Activated CD4-positive, alpha-beta T cell treated with anti-CD3 and anti-CD28 coated beads, Interleukin-2, amount 50 U/mL, for 1 hour (primary cell): ENCODE results near the gene PSME3IP1.
A peak's percentile ranks its signal among the peaks of the same experiment; 100 is the strongest.

Experiments used
- DNase-seq: peaks from one replicate; pipeline ENCODE4 v3.0.0-alpha.2; 2020

Gene PSME3IP1

DNA sequence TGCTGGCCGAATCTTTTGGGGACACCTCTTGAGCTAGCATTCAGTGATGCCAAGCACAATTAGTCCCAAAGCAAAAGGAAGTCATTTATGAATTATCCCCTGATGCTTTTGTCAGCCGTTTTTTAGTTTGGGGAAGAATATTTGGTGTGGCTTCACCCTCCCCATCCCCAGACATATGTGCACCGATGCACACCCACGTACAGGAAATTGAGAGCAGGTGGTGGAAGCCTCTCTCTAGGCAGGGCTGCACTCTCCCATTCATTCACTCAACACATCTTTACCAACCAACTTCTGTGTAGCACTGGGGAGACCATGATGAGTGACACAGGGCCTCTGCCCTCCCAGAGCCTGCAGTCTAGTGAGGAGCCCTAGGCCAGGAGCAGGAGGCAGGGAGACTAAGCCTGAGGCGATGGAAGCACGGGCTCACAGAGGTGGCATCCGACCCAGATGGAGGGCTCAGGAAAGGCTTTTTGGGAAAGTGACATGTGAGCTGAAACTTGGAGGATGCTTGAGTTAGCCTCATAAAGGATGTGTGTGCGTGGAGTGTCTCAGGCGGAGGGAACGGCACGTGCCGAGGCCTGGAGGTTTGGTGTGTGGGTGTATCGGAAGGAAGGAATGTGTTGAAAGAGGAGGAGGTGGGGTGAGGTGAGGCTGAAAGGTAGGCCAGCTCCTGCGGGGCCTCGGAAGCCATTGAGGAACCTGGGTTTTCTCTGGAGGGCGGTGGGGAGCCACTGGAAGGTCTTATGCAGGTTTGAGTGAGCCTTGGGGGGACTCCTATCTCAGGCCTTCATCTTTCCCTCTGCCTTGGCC, 43.8 kb downstream of the PSME3IP1 start:
- peak; percentile 10 for DNase-seq

DNA sequence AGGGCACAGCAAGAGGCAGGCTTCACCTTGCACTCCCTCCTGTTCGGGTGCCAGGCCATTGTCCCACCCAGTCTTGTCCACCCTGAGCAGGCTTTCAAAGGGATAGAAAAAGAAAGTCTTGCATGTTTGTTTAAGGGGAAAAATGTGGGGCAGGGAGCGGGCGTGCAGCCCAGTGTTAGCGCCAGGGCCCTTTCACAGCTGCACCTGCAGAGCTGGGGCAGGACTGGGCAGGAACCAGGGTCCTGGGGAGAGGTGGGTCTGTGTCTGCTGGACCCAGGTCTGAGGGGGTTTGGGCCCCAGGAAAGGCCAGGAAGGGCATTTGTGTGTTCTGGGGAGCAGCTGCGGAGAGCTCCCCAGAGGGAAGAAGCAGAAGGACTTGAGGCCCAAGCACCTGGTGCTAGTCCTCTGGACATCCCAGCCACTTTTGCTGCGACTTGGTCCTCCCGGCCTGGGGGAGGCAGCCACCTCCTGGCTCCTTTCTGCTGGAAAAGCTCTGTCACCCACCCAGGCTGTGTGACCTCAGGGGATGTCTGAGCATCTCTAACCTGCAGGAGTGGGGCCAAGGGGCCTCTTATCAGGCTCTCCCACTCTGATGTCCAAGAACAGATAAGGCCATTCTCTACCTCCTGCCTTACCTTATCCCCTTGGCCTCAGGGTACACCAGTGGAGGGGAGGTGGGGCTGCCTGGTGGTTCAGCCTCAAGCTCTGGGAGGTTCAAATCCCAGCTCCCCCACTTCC, 44.7 kb downstream of the PSME3IP1 start:
- no peak for DNase-seq

DNA sequence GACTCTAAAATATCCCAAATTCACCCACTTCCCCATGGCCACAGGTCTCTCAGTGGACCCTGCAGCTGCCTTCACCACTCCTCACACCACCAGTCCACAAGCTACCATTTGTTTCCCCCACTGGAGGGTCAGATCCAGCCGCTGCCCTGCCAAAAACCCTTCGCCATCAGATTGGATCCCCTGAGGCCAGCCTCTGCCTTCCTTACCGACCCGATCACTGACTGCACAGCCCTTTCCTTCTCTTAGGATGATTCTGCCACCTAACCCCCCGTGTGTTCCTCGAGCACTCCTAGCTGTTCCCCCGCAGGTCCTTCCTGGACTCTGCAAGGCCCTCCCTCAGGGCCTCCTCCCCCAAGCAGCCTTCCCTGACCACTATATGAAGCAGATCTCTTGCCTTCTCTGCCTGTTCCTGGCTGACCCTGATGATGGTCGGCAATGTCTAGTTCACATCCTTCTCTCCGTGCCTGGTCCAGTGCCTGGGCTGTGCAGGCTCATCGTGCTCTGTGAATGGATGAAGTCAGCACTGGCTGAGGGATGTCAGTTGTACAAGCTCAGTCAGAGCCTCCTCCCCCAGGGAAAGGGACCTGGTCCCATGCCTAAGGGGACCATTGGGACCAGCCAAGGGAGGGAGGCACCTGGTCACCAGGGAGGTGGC, 47.4 kb downstream of the PSME3IP1 start:
- DNase-seq: no peak

DNA sequence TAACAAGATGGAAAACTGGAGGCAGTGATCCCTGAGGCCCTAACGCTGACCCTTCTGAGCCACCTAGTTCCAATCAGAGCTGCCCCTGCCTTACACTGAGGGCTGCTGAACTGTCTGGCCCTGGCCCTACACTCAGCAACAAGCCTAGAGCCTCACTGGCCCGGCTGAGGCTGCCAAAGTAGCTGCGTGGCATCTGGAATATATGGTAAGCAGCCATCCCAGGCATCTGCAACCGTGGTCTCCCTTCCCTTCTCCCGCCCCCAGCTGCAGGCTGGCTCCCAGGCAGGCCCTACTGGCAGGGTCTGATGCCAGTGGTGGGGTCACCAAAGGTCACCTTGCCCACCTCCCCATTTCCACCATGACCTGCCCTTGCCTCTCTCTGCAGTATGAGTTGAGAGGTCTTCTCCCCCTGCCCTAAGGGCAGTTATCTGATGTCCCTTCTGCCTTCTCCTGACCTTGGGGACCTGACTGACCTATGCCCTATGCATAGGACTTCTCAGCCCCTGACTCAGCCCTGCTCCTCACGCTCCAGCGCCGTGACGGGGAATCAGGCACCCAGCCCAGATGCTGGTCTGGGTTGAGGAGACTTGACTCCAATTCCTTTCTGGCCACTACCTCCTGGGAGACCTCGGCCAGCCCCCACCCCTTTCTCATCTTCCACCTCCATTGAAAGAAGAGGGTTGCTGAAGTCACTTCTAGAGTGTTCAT, 48.1 kb downstream of the PSME3IP1 start:
- no peak for DNase-seq

DNA sequence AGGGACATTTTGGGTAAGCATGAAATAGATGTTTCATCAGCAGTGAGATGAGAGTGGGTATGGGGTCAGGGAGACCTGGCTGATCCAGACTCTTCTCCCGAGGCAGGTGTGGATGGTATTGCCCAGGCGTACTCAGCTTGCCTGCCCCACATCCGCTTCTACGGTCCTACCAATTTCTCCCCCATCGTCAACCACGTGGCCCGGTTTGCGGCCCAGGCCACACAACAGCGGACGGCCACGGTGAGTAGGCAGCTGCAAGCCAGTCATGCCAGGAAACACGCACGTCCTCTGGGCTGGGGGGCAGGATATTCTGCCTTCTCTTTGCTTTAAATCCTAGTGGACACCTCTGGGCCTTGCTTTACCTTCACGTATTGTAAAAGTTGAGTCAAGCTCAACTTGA, 48.8 kb downstream of the PSME3IP1 start:
- no peak for DNase-seq

DNA sequence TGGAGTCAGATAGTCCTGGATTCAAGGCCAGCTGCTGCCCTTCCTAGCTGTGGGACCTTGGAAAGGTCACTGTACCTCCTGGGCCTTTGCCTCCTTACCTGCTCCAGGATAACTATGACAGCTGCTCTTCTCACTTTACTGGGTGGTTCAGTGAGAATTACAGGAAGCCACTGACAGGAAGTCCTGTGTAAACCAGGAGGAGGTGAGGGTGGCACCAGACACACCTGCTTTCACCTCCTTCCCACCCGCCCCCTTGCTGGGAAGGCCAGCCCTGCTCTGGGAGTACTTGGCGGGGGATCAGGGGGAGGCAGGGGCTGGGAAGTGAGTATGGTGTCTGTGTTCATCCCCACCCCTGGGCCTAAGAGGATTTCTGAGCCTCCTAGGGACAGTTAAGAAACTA, 50.9 kb downstream of the PSME3IP1 start:
- DNase-seq: peak; percentile 14

DNA sequence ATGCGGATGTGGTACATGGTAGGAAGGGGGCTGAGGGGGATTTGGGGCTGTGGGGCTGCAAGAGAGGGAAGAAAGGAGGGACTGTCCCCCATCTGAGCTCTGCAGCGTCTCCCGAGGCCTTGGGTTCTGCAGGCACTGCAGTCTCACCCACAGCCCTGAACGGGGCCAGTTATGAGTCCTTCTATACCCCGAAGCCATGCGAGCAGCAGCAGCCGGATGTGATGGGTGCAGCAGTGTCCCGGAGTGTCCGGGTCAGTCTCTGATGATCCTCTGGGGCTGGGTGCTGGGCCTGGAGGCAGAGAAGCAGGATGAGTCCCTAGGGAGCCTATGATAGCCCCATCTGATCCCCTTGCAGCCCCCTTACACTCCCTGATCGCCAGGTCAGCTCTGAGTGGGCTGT, 52.0 kb downstream of the PSME3IP1 start:
- no peak for DNase-seq

DNA sequence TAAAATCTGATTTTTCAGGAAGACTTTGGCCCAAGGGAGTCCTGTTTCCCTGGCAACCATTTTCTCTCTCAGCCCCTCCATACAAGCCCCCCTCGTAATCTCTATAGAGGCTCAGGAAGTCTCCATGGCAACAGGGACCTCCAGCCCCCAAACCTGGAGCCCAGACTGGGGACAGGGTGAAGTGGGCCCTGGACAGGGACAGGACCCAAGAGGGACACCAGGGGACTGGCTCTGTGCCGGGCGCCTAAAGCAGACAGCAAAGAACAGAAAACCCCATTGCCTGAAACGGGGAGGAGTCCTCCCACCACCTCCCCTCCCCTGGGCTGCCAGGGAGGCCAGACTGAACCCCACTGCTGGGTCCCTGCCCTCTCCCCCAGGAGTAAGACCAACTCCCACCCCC, 52.8 kb downstream of the PSME3IP1 start:
- no peak for DNase-seq

DNA sequence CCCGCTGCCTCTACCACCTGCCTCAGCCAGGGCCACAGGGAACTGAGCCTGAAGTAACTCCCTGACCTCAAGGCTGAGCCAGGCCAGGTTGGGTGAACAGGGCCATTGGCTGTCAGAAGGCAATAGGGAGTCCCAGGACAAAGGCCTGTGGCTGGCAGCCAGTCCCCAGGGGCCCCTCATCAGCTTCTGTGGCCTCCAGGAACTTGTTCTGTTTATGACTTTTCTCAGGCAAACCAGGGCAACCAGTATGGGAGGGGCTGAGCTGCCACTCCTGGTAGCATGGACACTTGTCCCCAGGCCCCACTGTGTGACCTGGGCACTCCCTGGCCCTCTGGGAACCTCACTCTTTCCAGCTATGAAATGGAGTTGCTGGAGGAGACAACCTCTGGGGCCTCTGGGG, 53.4 kb downstream of the PSME3IP1 start:
- no peak for DNase-seq

DNA sequence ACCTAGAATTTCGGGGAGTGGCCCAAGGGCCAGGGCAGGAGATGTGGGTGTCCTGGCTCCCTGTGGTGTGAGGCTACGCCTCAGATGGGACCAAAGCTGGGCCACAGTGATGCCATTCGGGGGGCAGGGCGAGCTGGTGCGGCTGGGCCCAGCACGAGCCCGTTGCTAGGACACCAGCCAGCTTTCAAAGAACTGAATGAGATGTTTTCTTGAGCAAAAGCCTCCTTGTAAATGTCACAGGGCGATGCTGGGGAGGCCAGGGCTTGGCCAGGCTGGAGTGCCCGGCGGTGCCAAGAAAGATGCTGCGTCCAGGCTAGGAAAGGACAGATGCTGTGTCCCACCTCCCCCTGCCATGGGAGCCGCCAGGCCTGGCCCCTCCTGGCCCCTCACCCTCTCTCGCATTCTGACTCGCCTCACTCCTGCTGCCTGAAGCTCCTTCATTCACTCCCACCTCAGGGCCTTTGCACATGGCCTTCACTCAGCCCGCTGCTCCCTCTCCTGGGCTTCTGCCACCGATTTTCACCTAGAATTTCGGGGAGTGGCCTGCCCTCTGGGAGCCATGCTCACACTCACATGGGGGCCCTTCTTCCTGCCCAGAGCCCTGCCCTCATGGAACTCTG, 54.4 kb downstream of the PSME3IP1 start:
- no peak for DNase-seq

DNA sequence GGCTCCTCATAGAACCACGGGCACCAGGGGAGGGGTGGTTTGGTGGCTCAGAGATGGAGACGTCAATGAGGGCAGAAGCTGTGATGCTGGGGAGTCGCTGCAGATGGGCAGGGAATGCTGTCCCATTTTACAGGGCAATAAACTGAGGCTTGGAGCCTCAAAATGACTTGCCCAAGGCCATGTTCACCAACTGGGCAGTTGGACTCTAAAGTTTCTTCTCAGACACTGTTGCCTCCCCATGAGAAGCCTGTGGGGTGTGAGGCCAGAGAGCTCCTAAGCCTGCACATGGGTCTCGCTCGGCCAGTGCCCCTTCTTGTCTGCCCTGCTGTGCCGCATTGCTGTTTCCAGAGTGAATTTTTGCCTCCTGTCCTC, 54.9 kb downstream of the PSME3IP1 start:
- no peak for DNase-seq

DNA sequence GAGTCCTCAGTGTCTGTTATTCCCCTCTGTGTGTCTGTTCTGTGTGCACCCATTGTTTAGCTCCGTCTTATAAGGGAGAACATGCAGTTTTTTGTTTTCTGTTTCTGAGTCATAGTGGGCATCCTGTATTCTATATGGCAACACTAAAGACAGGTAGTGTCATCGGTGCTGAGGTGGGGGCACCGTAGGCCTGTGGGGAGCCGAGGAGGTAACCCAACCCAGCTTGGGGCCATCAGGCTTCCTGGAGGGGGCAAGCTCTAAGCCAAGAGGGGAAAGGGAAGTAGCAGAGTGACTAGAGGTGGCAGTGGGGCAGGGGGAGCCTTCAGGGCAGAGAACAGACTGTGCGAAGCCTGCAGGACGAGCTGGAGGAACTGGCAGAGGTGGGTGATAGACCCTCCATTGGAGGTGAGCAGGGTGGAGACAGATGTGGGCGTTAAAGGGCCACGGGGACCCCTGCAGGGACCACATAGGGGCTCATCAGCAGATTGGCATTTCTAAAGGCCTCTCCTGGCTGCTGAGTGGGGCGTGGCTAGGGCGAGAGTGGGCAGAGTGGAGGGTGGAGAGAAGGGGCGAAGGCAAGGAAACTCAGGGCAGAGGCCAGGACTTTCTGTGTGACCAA, 57.0 kb downstream of the PSME3IP1 start:
- peak; percentile 33 for DNase-seq

DNA sequence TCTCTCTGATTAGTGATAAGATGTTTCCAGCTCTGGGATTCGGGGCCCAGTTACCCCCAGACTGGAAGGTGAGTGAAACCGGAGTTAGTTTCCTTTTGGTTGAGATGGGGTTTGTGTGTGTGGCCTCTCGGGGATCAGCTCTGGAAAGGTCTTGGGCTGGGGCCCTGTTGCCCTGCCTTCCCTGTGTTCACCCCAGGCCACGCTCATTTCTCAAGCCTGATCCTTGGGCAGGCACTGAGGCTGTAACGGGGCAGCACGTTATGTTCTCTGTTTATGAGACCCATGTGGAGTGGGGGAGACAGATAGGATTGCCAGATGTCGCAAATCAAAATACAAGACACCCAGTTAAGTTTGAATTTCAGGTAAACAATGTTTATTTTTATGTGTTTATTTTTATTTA, 58.0 kb downstream of the PSME3IP1 start:
- no peak for DNase-seq

DNA sequence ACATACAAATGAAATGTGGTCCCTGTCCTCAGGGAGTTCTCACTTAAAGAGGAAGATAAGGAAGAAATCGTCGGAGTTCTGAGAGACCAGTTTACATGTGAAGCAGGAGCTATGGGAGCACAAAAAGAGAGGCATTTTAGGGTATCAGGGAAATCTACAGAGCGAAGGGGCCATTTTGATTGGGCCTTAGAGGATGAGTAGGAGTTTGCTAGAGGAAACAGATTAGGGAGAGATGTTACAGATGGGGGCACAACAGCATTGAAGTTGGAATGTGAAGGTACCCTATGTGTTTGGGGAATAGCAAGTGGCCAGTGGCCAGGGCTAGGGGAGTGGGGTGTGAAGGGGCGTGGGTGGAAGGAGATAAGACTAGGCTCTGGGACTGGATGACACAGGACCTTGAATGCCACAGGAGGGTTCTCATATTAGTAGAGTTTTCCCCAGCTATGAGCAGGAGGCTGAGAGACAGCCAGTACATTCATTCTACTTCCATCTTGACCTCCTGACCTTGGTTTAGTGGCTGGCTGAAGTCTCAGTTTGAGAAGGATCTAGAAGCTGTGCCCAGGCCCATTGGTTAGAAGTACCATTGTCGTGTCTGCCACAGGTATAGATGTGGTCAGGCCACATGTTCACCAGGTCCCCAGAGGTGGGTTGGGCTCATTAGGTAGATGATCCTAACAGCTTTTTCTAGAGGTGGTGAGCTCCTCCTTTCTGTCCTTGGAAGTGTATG, 58.6 kb downstream of the PSME3IP1 start:
- no peak for DNase-seq

DNA sequence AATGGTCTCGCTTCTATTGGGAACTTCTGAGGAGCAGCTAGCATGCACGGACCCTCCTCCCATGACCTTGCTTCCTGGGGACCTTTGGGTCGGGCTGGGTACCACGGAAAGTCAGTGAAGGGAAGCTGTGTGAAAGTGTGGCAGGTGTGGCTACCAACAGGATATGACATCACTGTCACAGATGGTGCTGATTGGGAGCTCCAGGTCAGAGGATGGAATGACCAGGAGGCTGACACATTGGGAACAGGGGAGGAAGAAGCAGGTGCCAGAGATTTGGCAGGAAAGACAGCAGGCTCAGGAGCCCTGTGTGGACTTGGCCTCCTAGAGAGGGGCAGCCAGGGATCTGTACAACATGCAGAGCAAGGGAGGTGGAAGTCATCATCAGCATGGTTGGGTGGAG, 59.4 kb downstream of the PSME3IP1 start:
- DNase-seq: no peak

DNA sequence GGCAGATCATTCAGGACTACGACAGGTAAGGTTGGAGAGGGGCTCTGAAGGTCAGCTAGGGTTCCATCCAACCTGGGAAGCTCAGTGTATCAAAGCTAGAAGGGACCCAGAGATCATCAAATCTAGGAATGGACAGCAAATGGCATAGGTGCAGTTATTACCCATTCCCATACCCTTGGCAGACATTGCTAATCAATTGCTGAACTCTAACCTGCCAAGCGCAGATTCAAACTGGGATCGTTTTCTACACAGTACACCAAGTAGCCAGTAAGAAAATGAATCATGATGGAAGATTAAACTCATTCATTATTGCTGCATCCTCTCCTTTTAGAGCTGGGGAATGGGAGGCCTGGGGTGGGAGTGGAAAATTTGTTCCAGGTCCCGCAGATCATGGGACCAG, 59.9 kb downstream of the PSME3IP1 start:
- no peak for DNase-seq

DNA sequence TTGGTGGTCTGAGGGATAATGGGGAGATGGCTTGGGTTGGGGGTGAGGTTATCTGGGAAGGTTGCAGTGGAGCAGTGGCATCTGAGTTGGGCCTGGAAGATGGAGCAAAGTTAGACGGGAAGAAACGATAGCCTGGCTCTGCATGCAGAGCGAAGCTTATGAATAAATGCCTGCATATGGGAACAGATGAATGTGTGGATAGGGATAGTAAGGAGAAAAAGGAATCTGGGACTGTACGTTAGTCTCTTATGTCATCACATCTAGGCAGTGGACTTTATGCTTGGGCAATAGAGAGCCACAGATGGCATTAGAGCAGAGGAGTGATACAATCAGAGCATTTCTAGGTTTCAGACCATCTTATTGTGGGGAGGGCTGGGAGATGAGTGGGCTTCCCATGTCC, 60.5 kb downstream of the PSME3IP1 start:
- no peak for DNase-seq

DNA sequence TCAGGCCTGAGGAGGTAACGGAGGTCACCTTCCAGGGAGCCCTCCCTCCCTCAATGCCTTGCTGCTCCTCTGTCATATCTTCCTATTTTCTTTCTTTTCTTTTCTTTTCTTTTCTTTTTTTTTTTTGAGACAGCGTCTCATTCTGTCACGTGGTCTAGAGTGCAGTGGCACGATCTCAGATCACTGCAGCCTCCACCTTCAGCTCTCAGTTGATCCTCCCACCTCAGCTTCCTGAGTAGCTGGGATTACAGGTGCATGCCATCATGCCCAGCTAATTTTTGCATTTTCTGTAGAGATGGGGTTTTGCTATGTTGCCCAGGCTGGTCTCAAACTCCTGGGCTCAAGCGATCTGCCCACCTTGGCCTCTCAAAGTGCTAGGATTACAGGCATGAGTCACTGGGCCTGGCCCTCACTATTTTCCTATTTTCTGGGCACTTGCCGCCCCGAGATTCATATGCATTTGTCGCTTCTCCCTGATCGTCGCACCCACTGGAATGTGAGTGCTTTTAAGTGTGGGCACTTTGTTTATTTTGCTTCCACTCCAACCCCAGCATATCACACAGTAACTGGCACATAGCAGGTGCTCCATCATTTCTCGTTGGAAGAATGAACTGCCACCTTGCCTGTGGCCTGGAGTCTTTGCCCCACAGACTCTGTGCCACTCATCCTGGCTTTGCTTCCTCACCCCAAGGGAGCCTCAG, 61.7 kb downstream of the PSME3IP1 start:
- no peak for DNase-seq

DNA sequence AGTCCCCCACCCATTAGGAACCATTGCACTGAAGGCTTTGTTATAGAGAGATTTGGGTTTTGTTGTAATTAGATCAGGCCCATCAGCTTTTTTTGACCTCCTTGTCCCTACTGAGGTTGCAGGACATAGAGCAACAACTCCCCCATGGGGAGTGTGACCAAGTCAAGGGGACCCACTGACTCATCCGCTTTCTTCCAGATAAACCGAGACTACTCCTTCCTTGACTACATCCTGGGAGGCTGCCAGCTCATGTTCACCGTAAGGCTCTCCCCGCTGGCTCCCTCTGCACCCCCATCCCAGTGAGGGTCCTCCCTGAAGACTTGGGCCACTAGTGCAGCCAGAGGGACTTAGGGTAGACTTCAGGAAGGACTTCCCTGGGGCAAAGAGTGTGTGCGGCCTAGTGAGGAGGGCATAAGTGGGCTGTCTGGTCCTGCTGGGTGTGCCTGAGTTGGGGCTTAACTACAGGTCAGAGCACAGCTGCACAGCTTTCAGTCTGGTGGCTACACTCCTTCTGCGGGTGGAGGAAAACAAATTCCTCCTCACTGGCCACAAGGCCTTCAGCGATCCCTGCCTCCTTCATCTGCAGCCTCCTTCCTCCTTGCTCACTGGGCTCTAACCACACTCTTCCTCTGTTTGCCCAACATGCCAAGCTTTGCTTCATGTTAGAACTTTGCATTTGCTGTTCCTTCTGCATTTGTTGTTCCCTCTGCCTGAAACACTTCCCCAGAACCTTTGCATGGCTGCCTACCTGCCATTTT, 62.4 kb downstream of the PSME3IP1 start:
- no peak for DNase-seq

DNA sequence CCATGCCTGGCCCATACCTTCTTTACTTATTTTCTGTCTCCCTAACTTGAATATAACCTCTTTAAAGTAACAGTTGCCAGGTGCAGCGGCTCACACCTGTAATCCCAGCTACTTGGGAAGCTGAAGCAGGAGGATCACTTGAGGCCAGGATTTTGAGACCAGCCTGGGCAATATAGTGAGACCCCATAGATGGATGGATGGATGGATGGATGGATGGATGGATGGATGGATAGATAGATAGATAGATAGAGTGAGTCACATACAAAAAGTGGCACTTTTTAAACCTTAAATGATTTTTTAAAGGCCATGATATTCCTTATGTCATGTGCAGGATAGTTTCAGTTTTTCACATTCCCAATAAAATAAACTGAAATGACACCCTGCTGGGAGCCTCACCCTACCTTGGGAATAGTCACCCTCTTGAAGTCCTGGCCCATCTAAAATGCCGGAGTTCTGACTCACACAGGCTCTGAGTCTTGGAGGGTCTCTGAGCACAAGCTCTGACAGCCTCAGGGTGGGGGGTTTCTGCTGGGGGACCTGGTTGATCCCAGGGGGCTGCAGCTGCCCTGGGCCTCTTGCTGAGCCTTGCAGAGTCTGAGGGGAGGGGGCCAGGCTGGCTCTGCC, 67.3 kb downstream of the PSME3IP1 start:
- DNase-seq: no peak
